Renal cortex interstitium (tissue), 11 donors: ENCODE results near the gene ZKSCAN3. TPM values are rescaled to one million over a fixed set of nuclear protein-coding genes. Genes with fewer than 3 reads are reported as not detected.
"Not testable (repeated sequence)": the region's sequence is repeated elsewhere in the genome, so short reads cannot be mapped to it uniquely, and the experiment has no call there.

ENCODE experiments used
- DNase-seq, 11 donors: peaks; one replicate each; pipeline ENCODE4 v3.0.0-alpha.2; 2013; ENCODE audit warnings: low read depth in 9 of 11, low spot score in 4 of 11; ENCODE audit errors: extremely low read depth in 1 of 11
- polyA plus RNA-seq, 3 donors: library from polyadenylated mRNA; unstranded; fragments of 120-200 nt; gene quantifications; one replicate each; pipeline ENCODE4 v1.2.1, GENCODE V29; 2013; ENCODE audit not compliant: insufficient read length in 3 of 3

ZKSCAN3 gene
- polyA plus RNA-seq, 3 donors, result 10.4 to 13.5 (median 10.6) TPM

- DNase-seq, result peak in 9 of 11 donors; percentile 54 to 84 (median 77)
Observed at GRCh38 chr6:28336284-28337120, 13.2 kb upstream of the ZKSCAN3 start.

GRCh38 chr6:28337121-28337520, 12.6 kb upstream of the ZKSCAN3 start:
- DNase-seq, result peak in 4 of 11 donors; percentile 15 to 21 (median 16)

- no peak for DNase-seq
Observed at GRCh38 chr6:28340310-28341095, 9.2 kb upstream of the ZKSCAN3 start.

GRCh38 chr6:28343898-28344677, 5.7 kb upstream of the ZKSCAN3 start:
- DNase-seq, result no peak

DNA sequence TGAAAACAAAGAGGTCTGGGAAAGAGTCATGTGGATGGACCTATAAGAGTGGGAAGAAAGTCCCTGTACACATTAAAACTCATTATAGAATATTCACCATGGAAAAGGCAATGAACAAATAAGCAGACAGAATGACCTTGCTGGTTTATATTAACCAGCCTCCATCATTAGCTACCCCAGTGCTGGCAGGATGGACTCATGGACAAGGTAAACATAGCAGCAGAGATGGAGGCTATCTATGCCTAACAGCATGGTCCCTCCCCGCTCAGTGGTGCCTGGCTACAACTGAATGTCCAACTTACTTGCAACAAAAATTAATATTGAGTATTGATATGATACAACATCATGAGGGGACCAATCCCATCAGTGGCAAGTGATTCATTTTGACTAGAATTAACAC, 4.5 kb upstream of the ZKSCAN3 start:
- DNase-seq, result no peak

DNA sequence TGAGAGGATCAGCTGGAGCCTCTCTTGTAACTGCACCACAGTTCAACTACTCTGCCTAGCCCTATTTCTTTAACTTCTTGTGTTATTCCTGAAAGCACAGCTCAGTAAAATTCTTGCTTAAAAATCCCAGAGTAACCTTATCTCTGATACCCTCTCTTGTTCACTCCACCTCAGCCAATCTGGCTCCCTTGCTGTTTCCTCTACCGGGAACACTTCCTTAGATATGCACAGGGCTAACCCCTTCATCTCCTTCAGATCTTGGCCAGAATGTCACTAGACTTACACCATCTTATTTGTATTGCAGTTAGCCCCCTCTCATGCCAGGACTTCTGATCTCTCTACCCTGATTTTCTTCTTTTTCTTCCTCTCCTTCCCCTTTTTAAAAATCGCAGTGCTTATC, 2.6 kb upstream of the ZKSCAN3 start:
- DNase-seq, result no peak

GRCh38 chr6:28349344-28349891, 329 bp upstream of the ZKSCAN3 start:
- no peak for DNase-seq

DNA sequence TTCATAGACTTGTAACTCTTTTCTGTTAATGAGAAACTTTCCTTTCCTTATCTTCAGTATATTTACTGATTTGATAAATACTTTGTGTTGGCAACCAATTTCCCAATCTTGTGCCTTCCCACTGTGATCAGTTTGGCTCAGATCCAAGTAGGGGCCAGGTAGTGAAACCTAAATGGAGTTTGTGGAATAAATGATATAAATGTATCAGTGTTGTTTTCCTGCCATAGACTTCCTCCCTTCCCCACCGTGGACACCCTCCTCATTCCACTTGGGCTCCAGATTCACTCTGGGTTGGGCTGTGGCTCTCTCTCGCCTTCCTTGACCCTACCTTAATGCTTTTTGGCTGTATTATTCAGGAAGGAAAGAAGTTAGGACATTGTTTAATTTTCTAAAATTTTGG, 1.3 kb downstream of the ZKSCAN3 start:
- DNase-seq, result no peak

- DNase-seq, result no peak
Observed at GRCh38 chr6:28351493-28351925, 1.8 kb downstream of the ZKSCAN3 start.

DNA sequence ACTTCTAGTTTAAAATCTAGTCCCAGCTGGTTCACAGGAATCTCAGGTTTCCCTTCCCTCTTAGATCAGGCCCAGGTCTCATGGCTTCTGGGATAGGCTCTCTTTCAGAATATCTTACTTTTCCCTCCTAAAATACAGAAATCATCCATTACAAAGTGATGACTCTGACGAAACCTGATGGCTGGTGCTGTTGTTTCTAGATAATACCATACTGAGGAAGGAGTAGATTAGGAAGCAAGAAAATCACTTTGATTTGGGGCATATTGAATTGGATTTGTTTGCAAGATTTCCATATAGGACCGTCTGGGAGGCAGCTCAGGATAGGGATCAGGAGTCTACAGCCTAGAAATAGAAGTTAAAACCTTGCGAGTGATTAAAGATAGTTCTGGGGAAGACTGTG, 3.6 kb downstream of the ZKSCAN3 start:
- no peak for DNase-seq

GRCh38 chr6:28353981-28354676, 4.4 kb downstream of the ZKSCAN3 start:
- no peak for DNase-seq

DNA sequence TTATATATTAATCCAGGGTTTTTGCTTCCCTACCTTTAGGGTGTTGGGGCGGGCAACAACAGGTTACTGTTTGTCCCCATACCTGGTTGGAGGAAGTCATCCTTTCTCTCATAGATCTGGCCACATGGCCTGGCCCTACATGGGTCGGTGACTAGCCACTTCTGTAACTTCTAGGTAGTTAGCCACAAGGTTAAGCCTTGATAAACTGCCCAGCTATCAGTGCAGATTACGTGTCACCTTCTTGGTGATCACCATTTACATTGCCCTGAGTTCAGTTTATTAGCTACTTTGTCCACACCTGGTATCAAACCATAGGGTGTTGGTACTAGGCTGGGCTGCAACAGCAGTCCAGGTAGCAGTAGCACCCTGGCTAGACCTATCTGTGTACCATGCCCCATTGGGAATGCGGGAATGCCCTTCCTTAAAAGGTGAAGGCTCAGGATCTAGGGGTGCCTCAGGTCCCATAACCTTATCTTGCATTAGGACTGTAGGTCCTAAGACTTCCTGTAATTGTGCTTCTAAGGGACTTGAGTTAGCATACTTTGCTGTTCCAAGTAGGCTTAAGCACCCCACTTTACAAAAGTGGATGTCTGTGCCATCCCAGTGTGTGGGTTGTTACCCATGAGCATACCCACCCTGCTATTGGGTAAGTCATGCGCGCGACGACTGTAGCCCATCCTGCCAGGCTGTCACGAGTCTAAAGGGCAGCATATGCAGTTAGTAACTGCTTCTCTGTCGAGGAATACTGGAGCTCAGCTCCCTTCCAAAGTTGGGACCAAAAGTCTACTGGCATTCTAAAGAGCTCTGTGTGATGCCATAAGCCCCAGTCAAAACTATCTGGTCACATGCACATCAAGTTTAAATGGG, 5.2 kb downstream of the ZKSCAN3 start:
- DNase-seq, result no peak

GRCh38 chr6:28355743-28356665, 6.3 kb downstream of the ZKSCAN3 start:
- peak in 10 of 11 donors; percentile 80 to 96 (median 88) for DNase-seq

DNA sequence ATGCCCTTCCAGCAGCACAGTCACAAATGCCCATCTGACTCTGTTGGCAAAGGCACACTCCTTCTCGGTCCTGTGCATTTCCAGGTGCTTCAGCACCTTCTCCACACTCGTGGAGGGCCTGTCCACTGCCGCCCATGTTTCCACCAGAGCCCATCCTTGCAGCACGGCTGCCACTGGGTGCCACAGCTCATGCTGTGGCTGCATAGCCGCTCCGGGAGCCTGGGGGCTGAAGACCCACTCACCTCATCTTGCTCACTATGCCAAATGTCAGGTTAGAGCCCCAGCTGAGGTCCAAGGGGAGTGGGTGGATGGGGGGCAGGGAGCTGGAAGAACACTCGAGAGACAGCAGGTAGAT, 6.9 kb downstream of the ZKSCAN3 start:
- no peak for DNase-seq

GRCh38 chr6:28357036-28357435, 7.3 kb downstream of the ZKSCAN3 start:
- no peak for DNase-seq

DNA sequence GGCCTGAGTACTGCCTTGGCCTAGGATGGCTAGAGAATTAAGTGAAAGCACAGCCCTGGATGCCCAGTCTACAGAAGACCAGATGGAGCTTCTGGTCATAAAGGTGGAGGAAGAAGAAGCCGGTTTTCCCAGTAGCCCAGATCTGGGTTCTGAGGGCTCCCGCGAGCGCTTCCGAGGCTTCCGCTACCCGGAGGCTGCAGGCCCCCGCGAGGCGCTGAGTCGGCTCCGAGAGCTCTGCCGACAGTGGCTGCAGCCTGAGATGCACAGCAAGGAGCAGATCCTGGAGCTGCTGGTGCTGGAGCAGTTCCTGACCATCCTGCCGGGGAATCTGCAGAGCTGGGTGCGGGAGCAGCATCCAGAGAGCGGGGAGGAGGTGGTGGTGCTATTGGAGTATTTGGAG, 9.8 kb downstream of the ZKSCAN3 start:
- DNase-seq, result not testable (repeated sequence)

- DNase-seq, result no peak
Observed at GRCh38 chr6:28360961-28361360, 11.2 kb downstream of the ZKSCAN3 start.
